Mesothelial cell of epicardium (in vitro differentiated cells): ENCODE results near the gene OTOP1. TPM values are rescaled to one million over a fixed set of nuclear protein-coding genes. Genes with fewer than 3 reads are reported as not detected.

Experiments
- DNase-seq, 2 experiments: peaks; one replicate each; pipeline ENCODE4 v3.0.0; 2021; ENCODE audit warnings: low spot score in 2 of 2; ENCODE audit not compliant: unreplicated experiment in 2 of 2
- H3K27ac Mint-ChIP-seq: 2 replicates; pipeline ENCODE4 v1.8.0; 2021; ENCODE audit warnings: mixed read lengths
- H3K27me3 Mint-ChIP-seq: 2 replicates; pipeline ENCODE4 v1.8.0; 2021; ENCODE audit warnings: low read depth, mixed read lengths
- H3K36me3 Mint-ChIP-seq: 2 replicates; pipeline ENCODE4 v1.8.0; 2021; ENCODE audit warnings: mixed read lengths
- H3K4me1 Mint-ChIP-seq: 2 replicates; pipeline ENCODE4 v1.8.0; 2021; ENCODE audit warnings: mixed read lengths
- H3K4me3 Mint-ChIP-seq: 2 replicates; pipeline ENCODE4 v1.8.0; 2021; ENCODE audit warnings: mild to moderate bottlenecking, moderate library complexity, mixed read lengths
- H3K9me3 Mint-ChIP-seq: 2 replicates; pipeline ENCODE4 v1.8.0; 2021; ENCODE audit warnings: mixed read lengths
- total RNA-seq: library from RNA; stranded (reverse); gene quantifications from 3 replicates; pipeline ENCODE4 v1.2.1, GENCODE V29; 2021
- TF ChIP-seq, protein P1 (sequence below): fragments of 200-600 bp; sonication (generic); IDR thresholded peaks from one replicate; pipeline ENCODE4 v1.5.0; 2021; ENCODE audit warnings: antibody characterized with exemption; ENCODE audit not compliant: unreplicated experiment

The OTOP1 gene, protein sequence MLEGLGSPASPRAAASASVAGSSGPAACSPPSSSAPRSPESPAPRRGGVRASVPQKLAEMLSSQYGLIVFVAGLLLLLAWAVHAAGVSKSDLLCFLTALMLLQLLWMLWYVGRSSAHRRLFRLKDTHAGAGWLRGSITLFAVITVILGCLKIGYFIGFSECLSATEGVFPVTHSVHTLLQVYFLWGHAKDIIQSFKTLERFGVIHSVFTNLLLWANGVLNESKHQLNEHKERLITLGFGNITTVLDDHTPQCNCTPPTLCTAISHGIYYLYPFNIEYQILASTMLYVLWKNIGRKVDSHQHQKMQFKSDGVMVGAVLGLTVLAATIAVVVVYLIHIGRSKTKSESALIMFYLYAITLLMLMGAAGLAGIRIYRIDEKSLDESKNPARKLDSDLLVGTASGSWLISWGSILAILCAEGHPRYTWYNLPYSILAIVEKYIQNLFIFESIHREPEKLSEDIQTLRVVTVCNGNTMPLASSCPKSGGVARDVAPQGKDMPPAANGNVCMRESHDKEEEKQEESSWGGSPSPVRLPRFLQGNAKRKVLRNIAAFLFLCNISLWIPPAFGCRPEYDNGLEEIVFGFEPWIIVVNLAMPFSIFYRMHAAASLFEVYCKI
- not detected in 3 replicates for total RNA-seq

- Mint-ChIP-seq H3K4me3 (no peak within 1 kb of the TSS), H3K27ac (no peak within 1 kb of the TSS), H3K36me3 (peaks cover 2% of the 10 kb centered on the region), H3K27me3 (peaks cover 93% of the 10 kb centered on the region), H3K9me3 (peaks cover 8% of the 10 kb centered on the region), H3K4me1 (no peaks in the 10 kb centered on the region)
- TF ChIP-seq, protein P1, sequence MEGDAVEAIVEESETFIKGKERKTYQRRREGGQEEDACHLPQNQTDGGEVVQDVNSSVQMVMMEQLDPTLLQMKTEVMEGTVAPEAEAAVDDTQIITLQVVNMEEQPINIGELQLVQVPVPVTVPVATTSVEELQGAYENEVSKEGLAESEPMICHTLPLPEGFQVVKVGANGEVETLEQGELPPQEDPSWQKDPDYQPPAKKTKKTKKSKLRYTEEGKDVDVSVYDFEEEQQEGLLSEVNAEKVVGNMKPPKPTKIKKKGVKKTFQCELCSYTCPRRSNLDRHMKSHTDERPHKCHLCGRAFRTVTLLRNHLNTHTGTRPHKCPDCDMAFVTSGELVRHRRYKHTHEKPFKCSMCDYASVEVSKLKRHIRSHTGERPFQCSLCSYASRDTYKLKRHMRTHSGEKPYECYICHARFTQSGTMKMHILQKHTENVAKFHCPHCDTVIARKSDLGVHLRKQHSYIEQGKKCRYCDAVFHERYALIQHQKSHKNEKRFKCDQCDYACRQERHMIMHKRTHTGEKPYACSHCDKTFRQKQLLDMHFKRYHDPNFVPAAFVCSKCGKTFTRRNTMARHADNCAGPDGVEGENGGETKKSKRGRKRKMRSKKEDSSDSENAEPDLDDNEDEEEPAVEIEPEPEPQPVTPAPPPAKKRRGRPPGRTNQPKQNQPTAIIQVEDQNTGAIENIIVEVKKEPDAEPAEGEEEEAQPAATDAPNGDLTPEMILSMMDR = no peak
- DNase-seq = no peak
These were observed at the start of gene OTOP1 for GRCh38 chr4:4226606-4227438. TSS of gene OTOP1 (minus strand) at chr4:4226929. CDS start at chr4:4226864, 65 bp downstream.

DNA sequence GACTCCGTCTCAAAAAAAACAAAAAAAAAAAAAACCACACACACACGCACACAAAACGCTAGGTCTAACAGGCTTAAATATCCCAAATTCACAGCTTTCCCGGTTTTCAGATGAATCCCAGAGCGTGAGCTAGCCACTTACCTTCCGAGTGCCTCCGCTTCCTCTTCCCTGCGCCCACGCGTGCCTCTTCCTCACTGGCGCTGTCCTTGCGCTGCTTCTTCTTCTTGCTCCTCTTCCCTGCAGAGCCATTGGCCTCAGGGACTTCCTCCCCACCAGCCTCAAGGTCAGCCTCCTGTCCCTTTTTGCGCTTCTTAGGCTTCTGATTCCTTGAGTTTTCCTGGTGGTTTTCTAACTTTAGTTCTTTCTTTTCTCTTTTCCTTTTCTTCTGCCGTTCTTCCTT is 47.5 kb upstream of the OTOP1 start:
- no peak overlapping the region for H3K27ac Mint-ChIP-seq
- TF ChIP-seq, protein P1 = no peak

DNA sequence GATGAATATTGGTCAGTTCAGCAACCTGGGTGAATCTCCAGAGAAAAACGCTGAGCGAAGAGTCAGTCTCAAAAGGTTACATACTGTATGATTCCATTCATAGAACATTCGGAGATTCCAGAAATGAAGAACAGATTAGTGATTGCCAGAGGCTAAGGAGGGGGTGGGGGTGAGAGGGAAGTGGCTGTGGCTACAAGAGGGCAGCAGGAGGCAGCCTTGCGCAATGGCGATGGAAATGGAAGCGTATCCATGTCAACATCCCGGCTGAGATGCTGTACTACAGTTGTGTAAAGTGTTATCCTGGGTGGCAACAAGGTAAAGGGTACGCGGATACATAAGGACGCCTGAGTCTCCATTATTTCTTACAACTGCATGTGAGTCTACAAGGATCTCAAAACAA is 45.2 kb upstream of the OTOP1 start:
- Mint-ChIP-seq H3K4me1 (no peaks in the 10 kb centered on the region), H3K9me3 (no peaks in the 10 kb centered on the region), H3K36me3 (peaks cover 27% of the 10 kb centered on the region), H3K27me3 (no peaks in the 10 kb centered on the region), H3K27ac (no peak overlapping the region), H3K4me3 (no peak overlapping the region)
- TF ChIP-seq, protein P1 = no peak
- no peak for DNase-seq

More for the DNA sequence above, 47.5 kb upstream of the OTOP1 start:
- DNase-seq = no peak
- Mint-ChIP-seq H3K27me3 (no peaks in the 10 kb centered on the region), H3K4me3 (no peak overlapping the region), H3K9me3 (no peaks in the 10 kb centered on the region), H3K4me1 (no peaks in the 10 kb centered on the region), H3K36me3 (peaks cover 27% of the 10 kb centered on the region)

DNA sequence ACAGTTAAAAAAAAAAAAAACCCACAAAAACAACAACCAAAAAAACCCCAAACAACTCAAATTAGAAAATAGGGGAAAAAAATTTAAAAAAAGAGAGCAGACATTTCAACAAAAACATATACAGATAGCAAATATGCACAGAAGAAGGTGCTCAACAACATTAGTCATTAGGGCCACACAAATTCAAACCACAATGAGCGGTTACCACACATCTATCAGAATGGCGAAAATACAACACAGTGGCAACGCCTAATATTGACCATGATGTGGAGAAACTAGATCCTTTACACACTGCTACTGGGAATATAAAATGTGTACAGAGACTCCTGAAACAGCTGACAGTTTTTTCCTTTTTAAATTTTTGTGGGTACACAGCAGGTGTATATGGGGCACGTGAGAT is 43.8 kb upstream of the OTOP1 start:
- Mint-ChIP-seq H3K36me3 (peaks cover 24% of the 10 kb centered on the region), H3K9me3 (no peaks in the 10 kb centered on the region), H3K27me3 (no peaks in the 10 kb centered on the region), H3K27ac (no peak overlapping the region), H3K4me1 (no peaks in the 10 kb centered on the region), H3K4me3 (no peak overlapping the region)
- TF ChIP-seq, protein P1 = no peak
- DNase-seq = no peak

GRCh38 chr4:4269856-4270255 is 43.1 kb upstream of the OTOP1 start:
- Mint-ChIP-seq H3K4me3 (no peak overlapping the region), H3K27ac (no peak overlapping the region), H3K36me3 (peaks cover 24% of the 10 kb centered on the region), H3K27me3 (peaks cover under 1% of the 10 kb centered on the region), H3K4me1 (no peaks in the 10 kb centered on the region), H3K9me3 (no peaks in the 10 kb centered on the region)
- no peak for DNase-seq
- TF ChIP-seq, protein P1 = no peak
